HG03432 (cell line): Measurements from ENCODE around the gene XKR3.
"Not testable (repeated sequence)": the region's sequence is repeated elsewhere in the genome, so short reads cannot be mapped to it uniquely, and the experiment has no call there.

Experiments used
- ATAC-seq: cut with Tn5 transposase; IDR thresholded peaks from one replicate; pipeline ENCODE4 v1.9.1; 2021; ENCODE audit warnings: mild to moderate bottlenecking, moderate library complexity; ENCODE audit not compliant: unreplicated experiment

XKR3 gene

DNA sequence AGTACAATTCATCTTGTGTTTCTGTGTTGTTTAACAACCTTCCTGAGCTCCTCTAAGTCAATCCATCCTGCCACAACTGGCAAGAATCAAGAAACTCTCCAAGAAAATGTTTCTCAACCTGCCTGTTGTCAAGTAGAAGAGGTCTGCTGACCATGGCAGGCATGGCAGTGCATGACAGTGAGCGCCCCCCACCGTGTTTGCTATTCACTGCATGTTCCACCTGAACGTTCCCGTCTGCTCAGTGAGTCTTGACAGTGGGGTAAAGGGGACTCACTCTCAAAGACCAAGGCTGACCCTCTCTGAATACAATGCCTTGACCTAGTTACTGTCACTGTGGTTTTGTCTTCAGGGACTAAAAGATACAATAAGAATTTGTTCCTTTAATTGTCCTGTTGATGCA, 75.9 kb downstream of the XKR3 start:
- ATAC-seq = not testable (repeated sequence)

DNA sequence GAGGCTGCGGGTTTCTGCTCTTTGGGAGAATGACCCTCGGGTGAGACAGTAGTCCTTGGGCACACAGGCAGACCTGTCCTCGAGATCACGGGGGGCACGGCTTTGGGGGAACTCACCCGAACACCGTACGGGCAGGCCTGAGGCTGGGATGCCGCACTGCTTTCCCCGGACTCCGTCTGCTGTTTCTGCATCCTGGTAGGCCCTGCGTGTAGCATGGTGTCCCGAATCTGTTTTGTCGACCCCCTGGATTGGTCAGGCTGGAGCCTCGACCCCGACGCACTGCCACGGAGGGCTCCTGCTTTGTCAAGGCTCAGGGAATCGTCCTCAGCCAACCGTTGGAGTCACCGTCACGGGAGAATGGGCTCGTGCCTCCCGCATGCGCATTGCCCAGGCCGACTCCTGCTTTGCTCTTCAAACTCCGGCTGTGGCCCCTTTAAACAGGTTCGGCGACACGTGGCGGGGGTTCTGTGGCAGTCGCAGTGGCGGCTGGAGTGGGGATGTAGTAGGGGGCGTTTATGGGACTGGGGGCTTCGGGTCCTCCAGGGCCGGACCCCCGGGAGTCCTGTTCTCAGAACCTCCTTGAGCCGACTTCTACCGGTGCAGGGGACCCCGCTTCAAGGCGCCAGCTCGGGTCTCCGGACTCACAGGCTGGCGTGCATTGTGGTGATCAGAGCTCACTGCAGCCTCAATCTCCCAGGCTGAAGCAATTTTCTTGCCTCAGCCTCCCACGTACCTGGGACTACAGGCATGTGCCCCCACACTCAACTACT, 76.9 kb downstream of the XKR3 start:
- ATAC-seq = not testable (repeated sequence)

DNA sequence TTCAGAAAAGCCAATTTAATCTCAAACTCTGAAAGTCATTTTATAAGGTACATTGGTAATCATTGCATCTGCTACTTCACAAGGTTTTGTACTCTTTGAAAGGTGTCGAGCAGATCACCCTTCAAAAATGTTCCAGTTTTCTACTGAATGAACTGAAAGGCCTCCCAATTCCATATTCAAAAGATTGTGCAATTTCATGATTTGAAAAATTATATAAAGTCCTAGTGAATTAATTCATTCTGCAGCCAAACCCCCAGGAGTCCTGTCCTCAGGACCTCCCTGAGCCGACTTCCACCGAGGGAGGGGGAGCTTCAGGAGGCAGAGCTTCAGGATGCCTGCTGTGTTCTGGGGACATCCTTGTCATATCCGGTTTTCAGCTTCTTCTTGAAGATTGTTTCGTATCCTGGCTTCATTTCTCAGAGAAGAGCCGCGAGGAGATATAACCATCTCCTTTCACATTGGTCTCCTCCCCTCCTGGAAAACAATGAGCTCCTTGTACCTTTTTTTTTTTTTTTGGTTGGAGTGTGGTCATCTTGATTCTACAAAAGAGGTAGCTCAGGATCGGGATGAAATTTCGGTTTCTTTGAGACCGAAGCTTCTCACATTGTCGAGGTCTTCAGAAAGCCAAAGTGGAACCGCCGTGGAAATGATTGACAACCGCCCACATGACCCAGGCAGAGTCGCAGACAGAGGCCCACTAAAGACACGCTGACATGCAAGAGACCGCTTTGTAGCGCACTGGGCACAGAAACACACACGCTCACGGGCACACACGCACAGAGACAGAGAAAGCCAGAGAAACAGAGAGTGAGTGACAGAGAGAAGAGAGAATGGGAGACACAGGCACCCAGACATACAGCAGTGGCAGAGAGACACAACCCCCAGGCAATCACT, 77.7 kb downstream of the XKR3 start:
- not testable (repeated sequence) for ATAC-seq

DNA sequence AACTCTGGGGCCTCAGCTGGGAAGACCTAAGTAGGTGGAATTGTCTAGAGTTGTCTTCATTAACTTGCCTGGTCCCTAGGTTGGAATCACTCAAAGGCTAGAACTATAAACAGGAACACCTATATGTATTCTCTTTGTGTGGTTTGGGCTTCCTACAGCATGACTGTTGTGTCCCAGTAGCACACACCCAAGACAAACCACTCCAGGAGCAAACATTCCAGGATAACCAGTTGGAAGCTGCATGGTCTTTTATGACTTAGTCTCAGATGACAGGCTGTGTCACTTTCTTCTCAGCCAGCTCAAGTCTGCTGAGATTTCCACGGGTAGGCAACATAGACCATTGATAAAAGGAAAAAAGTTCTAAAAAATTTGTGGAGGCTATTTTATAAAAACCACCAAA, 90.9 kb downstream of the XKR3 start:
- ATAC-seq = not testable (repeated sequence)
